Muscle layer of colon (tissue), 2 donors: ENCODE data around the gene LRRC4B.

Experiments
- H3K27ac ChIP-seq: one replicate; pipeline ENCODE4 v1.7.0; 2013; ENCODE audit warnings: low read depth, mild to moderate bottlenecking, low read length, moderate library complexity
- H3K27me3 ChIP-seq, 2 donors: one replicate each; pipeline ENCODE4 v1.7.0; 2013; ENCODE audit warnings: low read length in 2 of 2, mild to moderate bottlenecking in 2 of 2; ENCODE audit not compliant: insufficient read depth in 2 of 2, control insufficient read depth in 1 of 2
- H3K36me3 ChIP-seq: one replicate; pipeline ENCODE4 v1.7.0; 2013; ENCODE audit warnings: mild to moderate bottlenecking, low read length; ENCODE audit not compliant: insufficient read depth
- H3K4me1 ChIP-seq: one replicate; pipeline ENCODE4 v1.7.0; 2013; ENCODE audit warnings: mild to moderate bottlenecking, low read length; ENCODE audit not compliant: insufficient read depth
- H3K4me3 ChIP-seq, 2 donors: one replicate each; pipeline ENCODE4 v1.7.0; 2013; ENCODE audit warnings: low read length in 2 of 2, low read depth in 1 of 2, mild to moderate bottlenecking in 1 of 2, moderate library complexity in 1 of 2
- H3K9ac ChIP-seq: one replicate; pipeline ENCODE4 v1.7.0; 2013; ENCODE audit warnings: low read length
- H3K9me3 ChIP-seq: one replicate; pipeline ENCODE4 v1.7.0; 2013; ENCODE audit warnings: mild to moderate bottlenecking, low read length
- donor health status: abdominal sarcoma.
- donor health status: Adenocarcinoma of cecum.

Gene LRRC4B

GRCh38 chr19:50495020-50495531, 73.2 kb downstream of the LRRC4B start:
- Histone ChIP-seq H3K9me3 (no peaks in the 10 kb centered on the region), H3K4me1 (no peaks in the 10 kb centered on the region), H3K9ac (no peak overlapping the region), H3K36me3 (no peaks in the 10 kb centered on the region), H3K4me3 (no peak overlapping the region), H3K27ac (no peak overlapping the region), H3K27me3 (peaks cover 0 to 7% of the 10 kb centered on the region in 2 donors)

GRCh38 chr19:50494186-50495019, 73.8 kb downstream of the LRRC4B start:
- Histone ChIP-seq H3K4me1 (no peaks in the 10 kb centered on the region), H3K27me3 (peaks cover 0 to 8% of the 10 kb centered on the region in 2 donors), H3K27ac (no peak overlapping the region), H3K9ac (no peak overlapping the region), H3K4me3 (no peak overlapping the region), H3K9me3 (no peaks in the 10 kb centered on the region), H3K36me3 (no peaks in the 10 kb centered on the region)

- no peaks in the 10 kb centered on the region for H3K9me3 ChIP-seq
- H3K27ac ChIP-seq, result no peak overlapping the region
- H3K9ac ChIP-seq, result no peak overlapping the region
- H3K4me3 ChIP-seq, result no peak overlapping the region
- no peaks in the 10 kb centered on the region for H3K36me3 ChIP-seq
- peaks cover 8 to 19% of the 10 kb centered on the region in 2 donors for H3K27me3 ChIP-seq
- no peaks in the 10 kb centered on the region for H3K4me1 ChIP-seq
Measured at GRCh38 chr19:50493171-50493570, 75.1 kb downstream of the LRRC4B start.

GRCh38 chr19:50492303-50493052, 75.8 kb downstream of the LRRC4B start:
- Histone ChIP-seq H3K36me3 (no peaks in the 10 kb centered on the region), H3K4me1 (no peaks in the 10 kb centered on the region), H3K9ac (no peak overlapping the region), H3K4me3 (no peak overlapping the region), H3K27me3 (peaks cover 11 to 23% of the 10 kb centered on the region in 2 donors), H3K27ac (no peak overlapping the region), H3K9me3 (no peaks in the 10 kb centered on the region)

GRCh38 chr19:50490991-50491472, 77.2 kb downstream of the LRRC4B start:
- Histone ChIP-seq H3K9ac (no peak overlapping the region), H3K4me1 (no peaks in the 10 kb centered on the region), H3K27ac (no peak overlapping the region), H3K9me3 (no peaks in the 10 kb centered on the region), H3K4me3 (no peak overlapping the region), H3K36me3 (no peaks in the 10 kb centered on the region), H3K27me3 (peaks cover 21 to 31% of the 10 kb centered on the region in 2 donors)

GRCh38 chr19:50490411-50490811, 77.8 kb downstream of the LRRC4B start:
- Histone ChIP-seq H3K27ac (no peak overlapping the region), H3K9ac (no peak overlapping the region), H3K4me1 (no peaks in the 10 kb centered on the region), H3K4me3 (no peak overlapping the region), H3K9me3 (no peaks in the 10 kb centered on the region), H3K27me3 (peaks cover 21 to 31% of the 10 kb centered on the region in 2 donors), H3K36me3 (no peaks in the 10 kb centered on the region)

- H3K36me3 ChIP-seq, result no peaks in the 10 kb centered on the region
- peaks cover 21 to 31% of the 10 kb centered on the region in 2 donors for H3K27me3 ChIP-seq
- H3K4me1 ChIP-seq, result no peaks in the 10 kb centered on the region
- H3K9me3 ChIP-seq, result no peaks in the 10 kb centered on the region
- H3K9ac ChIP-seq, result no peak overlapping the region
- H3K4me3 ChIP-seq, result no peak overlapping the region
- no peak overlapping the region for H3K27ac ChIP-seq
Measured at GRCh38 chr19:50489461-50490011, 78.7 kb downstream of the LRRC4B start.

- H3K4me1 ChIP-seq, result no peaks in the 10 kb centered on the region
- H3K27me3 ChIP-seq, result peaks cover 21 to 31% of the 10 kb centered on the region in 2 donors
- H3K36me3 ChIP-seq, result no peaks in the 10 kb centered on the region
- no peak overlapping the region for H3K4me3 ChIP-seq
- H3K27ac ChIP-seq, result no peak overlapping the region
- no peaks in the 10 kb centered on the region for H3K9me3 ChIP-seq
- H3K9ac ChIP-seq, result no peak overlapping the region
Measured at GRCh38 chr19:50488389-50489194, 79.6 kb downstream of the LRRC4B start.

- Histone ChIP-seq H3K36me3 (no peaks in the 10 kb centered on the region), H3K4me3 (no peak overlapping the region), H3K9me3 (no peaks in the 10 kb centered on the region), H3K9ac (no peak overlapping the region), H3K4me1 (no peaks in the 10 kb centered on the region), H3K27me3 (peaks cover 21 to 31% of the 10 kb centered on the region in 2 donors), H3K27ac (no peak overlapping the region)
Measured at GRCh38 chr19:50486823-50487515, 81.3 kb downstream of the LRRC4B start.

- Histone ChIP-seq H3K27ac (no peak overlapping the region), H3K4me3 (no peak overlapping the region), H3K36me3 (peaks cover 12% of the 10 kb centered on the region)
Measured at GRCh38 chr19:50485284-50485955, 82.8 kb downstream of the LRRC4B start.

More at GRCh38 chr19:50485284-50485955, 82.8 kb downstream of the LRRC4B start:
- no peaks in the 10 kb centered on the region for H3K4me1 ChIP-seq
- H3K27me3 ChIP-seq, result peaks cover 21 to 27% of the 10 kb centered on the region in 2 donors
- H3K9ac ChIP-seq, result no peak overlapping the region
- no peaks in the 10 kb centered on the region for H3K9me3 ChIP-seq
